HG02981 (cell line): ENCODE measurements around the gene PNMA8C.
"Not testable (repeated sequence)": the region's sequence is repeated elsewhere in the genome, so short reads cannot be mapped to it uniquely, and the experiment has no call there.

Source experiments
- ATAC-seq: cut with Tn5 transposase; IDR thresholded peaks from one replicate; pipeline ENCODE4 v1.9.1; 2021; ENCODE audit warnings: mild to moderate bottlenecking, moderate library complexity; ENCODE audit not compliant: unreplicated experiment

The PNMA8C gene

GRCh38 chr19:46390866-46391265, 37.9 kb downstream of the PNMA8C start:
- ATAC-seq = no peak

DNA sequence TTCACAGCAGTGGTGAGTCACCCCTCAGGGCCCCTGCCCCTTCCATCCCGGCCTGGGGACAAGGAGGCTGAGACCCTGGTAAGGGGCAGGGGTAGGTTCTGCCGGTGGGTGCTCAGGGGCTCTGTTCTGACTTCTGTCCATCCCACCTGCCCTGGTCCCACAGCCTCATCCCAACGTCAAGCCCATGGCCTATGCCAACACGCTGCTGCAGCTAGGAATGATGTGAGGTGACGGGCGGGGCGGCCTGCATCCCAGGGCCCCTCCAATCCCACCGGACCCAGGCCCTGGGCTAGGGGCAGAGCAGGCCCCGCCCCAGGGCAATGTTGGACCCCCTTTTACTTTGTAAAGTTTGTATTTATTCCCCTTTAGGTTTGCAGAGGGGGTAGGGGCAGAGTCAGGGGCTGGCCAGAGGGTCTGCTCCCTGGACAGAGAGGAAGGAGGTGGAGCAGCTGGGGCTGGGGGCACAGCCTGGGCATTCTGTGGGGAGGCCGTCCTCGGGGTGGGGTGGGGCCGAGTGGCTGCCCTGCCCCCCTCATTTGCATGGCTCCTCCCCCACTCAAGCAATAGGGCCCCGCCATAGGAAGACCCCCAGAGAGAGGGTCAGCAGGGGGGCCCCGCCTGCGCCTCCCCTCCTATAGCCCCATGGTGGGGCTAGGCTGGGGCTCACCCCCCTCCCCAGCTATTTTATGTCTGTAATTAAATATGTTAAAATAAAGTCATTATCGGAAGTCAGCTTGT, 38.4 kb downstream of the PNMA8C start:
- ATAC-seq = no peak

GRCh38 chr19:46388311-46389095, 40.2 kb downstream of the PNMA8C start:
- no peak for ATAC-seq

- no peak for ATAC-seq
These were observed 41.0 kb downstream of the PNMA8C start for GRCh38 chr19:46387713-46388130.

DNA sequence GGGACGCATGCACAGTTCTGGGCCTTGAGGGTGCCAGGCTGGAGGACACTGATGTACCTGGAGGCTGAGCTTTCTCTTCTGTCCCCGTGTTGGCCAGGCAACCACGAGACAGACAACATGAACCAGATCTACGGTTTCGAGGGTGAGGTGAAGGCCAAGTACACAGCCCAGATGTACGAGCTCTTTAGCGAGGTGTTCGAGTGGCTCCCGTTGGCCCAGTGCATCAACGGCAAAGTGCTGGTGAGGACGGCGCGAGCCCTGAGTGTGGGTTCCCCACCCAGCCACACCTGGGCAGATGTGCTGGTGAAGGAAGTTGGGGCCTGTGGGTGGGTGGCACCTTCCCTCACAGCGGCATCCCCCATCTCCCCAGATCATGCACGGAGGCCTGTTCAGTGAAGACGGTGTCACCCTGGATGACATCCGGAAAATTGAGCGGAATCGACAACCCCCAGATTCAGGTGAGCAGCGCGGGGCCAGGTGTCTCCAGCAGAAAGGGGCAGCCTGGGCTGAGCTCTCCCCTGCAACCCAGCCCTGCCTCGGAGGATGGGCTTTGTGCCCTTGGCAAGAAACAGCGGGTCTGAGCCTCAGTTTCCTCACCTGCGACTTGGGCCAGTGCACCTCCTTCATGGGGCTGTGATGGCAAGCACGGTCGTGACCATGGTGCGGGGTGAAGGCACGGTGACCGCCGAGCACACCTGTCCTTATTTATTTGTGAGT, 41.6 kb downstream of the PNMA8C start:
- ATAC-seq = no peak

GRCh38 chr19:46386151-46386550, 42.6 kb downstream of the PNMA8C start:
- no peak for ATAC-seq

GRCh38 chr19:46385636-46386035, 43.1 kb downstream of the PNMA8C start:
- ATAC-seq = no peak

DNA sequence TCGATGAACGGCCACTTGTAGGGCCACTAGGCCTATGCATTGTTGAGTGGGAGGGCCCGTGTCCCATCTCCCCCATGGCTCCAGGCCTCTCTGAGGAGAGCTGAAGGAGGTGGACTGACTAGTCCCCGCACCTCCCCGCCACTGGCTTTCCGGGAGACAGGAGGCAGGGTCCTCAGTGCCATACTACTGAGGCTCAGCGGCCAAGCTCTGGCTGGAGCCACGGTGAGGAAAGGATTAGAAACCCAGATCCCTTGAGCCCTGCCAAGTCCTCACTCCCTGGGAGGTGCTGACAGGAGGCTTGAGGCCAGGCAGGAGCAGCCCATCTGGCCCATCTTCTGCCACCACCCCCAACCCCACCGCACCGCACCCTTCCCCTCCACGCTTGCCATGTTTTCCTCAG, 44.3 kb downstream of the PNMA8C start:
- no peak for ATAC-seq

DNA sequence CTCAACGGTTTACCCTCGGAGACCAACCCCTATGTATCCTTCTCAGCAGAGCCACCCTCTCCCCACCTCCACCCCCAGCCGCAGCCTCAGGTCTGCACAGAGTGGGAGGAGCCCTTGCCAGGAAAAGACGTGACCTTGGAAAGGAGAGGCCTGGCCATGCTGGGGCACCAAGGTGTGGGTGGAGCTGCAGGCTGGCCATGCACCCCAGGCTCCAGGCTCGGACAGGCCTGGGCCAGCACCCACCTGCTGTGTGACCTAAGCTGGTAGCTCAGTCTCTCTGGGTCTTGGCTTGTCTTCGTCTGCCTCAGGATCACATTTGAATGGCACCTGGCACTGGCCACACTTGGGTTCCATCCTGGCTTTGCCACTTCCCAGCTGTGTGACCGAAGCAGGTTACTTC, 44.9 kb downstream of the PNMA8C start:
- ATAC-seq = no peak

- ATAC-seq = no peak
These were observed 45.4 kb downstream of the PNMA8C start for GRCh38 chr19:46383171-46383815.

- ATAC-seq = no peak
These were observed 46.9 kb downstream of the PNMA8C start for GRCh38 chr19:46381756-46382345.

DNA sequence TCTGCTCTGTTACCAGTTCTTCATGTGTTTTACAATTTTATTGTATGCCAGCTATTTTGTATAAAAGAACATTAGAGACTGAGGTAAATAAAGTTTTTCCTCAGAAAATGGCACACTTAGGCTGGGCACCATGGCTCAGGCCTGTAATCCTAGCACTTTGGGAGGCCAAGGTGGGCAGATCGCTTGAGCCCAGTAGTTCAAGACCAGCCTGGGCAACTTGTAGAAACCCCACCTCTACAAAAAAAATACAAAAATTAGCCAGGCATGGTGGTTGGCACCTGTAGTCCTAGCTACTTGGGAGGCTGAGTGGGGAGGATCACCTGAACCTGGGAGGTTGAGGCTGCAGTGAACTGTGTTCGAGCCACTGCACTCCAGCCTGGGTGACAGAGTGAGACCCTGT, 47.4 kb downstream of the PNMA8C start:
- no peak for ATAC-seq

GRCh38 chr19:46380690-46381089, 48.0 kb downstream of the PNMA8C start:
- no peak for ATAC-seq

GRCh38 chr19:46378268-46378667, 50.5 kb downstream of the PNMA8C start:
- no peak for ATAC-seq

- no peak for ATAC-seq
These were observed 52.2 kb downstream of the PNMA8C start for GRCh38 chr19:46376241-46377153.

DNA sequence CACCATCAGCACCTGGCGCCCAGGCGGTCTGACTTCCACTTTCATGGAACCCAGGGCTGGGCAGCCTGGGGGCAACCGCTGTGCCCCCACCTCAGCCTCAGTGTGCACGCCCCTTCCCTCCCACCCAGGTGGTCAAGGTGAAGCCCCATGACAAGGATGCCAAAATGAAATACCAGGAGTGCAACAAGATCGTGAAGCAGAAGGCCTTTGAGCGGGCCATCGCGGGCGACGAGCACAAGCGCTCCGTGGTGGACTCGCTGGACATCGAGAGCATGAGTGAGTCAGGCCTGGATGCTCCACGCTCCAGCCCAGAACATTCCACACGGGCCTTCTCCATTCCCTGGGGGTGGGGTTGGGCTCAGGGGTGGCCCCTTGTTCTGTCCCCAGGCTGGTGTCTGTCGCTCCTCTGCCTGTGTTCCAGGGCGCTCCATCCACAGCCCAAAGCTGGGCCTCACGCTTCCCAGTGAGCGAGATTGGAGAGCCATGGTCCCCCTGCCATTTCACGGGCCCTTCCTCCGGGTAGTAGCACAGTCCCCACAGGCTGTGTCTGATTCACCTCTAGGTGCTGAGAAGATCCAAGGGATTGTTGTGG, 53.2 kb downstream of the PNMA8C start:
- not testable (repeated sequence) for ATAC-seq
